Activated naive CD4-positive, alpha-beta T cell (primary cell): ENCODE data around the gene FBL.

Source experiments
- DNase-seq, 4 experiments: peaks; one replicate each; lab custom pipeline; 2025; lab: John Stamatoyannopoulos, UW

FBL gene

GRCh38 chr19:39788244-39788643 lies 57.9 kb downstream of the FBL start:
- DNase-seq, result no peak
